PC-3 (cell line): ENCODE data around the gene WWP2.

ENCODE experiments used
- EZH2 ChIP-seq: fragments of 300-600 bp; sonication (generic); IDR thresholded peaks from one replicate; pipeline ENCODE4 v1.6.1; 2017; ENCODE audit warnings: antibody characterized with exemption, mild to moderate bottlenecking, low read length; ENCODE audit not compliant: unreplicated experiment
- EZH2phosphoT487 ChIP-seq: fragments of 300-600 bp; sonication (generic); IDR thresholded peaks from 2 replicates; pipeline ENCODE4 v1.6.1; 2018; ENCODE audit warnings: mild to moderate bottlenecking, antibody characterized with exemption, low read length, borderline replicate concordance
- TF ChIP-seq, protein P1 (sequence below): fragments of 300-600 bp; sonication (generic); conservative IDR thresholded peaks from 2 replicates; pipeline ENCODE4 v1.5.1; 2017; ENCODE audit warnings: antibody characterized with exemption, low read depth, mild to moderate bottlenecking, low read length

DNA sequence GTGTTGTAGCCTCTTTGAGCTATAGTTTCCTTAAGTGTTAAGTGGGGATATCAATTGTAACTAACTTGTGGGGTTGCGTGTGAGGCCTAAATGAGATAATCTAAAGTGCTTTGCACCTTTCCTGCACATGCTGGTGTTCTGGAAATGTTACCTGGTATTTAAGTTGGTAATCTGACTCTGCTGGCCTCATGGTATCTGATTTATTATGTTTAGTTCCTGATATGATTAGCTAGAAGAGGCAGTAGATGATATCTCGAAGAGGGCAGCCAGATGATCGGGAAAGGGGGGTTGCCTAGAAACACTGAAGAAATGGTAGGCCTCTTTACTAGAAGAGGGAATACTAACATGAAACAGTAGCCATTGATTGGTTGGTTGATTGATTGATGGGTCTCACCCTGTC lies 123.6 kb downstream of the WWP2 start:
- TF ChIP-seq EZH2phosphoT487 (no peak), EZH2 (no peak)
- TF ChIP-seq, protein P1, sequence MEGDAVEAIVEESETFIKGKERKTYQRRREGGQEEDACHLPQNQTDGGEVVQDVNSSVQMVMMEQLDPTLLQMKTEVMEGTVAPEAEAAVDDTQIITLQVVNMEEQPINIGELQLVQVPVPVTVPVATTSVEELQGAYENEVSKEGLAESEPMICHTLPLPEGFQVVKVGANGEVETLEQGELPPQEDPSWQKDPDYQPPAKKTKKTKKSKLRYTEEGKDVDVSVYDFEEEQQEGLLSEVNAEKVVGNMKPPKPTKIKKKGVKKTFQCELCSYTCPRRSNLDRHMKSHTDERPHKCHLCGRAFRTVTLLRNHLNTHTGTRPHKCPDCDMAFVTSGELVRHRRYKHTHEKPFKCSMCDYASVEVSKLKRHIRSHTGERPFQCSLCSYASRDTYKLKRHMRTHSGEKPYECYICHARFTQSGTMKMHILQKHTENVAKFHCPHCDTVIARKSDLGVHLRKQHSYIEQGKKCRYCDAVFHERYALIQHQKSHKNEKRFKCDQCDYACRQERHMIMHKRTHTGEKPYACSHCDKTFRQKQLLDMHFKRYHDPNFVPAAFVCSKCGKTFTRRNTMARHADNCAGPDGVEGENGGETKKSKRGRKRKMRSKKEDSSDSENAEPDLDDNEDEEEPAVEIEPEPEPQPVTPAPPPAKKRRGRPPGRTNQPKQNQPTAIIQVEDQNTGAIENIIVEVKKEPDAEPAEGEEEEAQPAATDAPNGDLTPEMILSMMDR, result no peak
